NCI-H2107 (cell line): ENCODE results near the gene CTDSP2.
"Not testable (repeated sequence)": the region's sequence is repeated elsewhere in the genome, so short reads cannot be mapped to it uniquely, and the experiment has no call there.

Experiments
- DNase-seq: peaks from one replicate; lab custom pipeline; 2025; lab: John Stamatoyannopoulos, UW

The CTDSP2 gene

DNA sequence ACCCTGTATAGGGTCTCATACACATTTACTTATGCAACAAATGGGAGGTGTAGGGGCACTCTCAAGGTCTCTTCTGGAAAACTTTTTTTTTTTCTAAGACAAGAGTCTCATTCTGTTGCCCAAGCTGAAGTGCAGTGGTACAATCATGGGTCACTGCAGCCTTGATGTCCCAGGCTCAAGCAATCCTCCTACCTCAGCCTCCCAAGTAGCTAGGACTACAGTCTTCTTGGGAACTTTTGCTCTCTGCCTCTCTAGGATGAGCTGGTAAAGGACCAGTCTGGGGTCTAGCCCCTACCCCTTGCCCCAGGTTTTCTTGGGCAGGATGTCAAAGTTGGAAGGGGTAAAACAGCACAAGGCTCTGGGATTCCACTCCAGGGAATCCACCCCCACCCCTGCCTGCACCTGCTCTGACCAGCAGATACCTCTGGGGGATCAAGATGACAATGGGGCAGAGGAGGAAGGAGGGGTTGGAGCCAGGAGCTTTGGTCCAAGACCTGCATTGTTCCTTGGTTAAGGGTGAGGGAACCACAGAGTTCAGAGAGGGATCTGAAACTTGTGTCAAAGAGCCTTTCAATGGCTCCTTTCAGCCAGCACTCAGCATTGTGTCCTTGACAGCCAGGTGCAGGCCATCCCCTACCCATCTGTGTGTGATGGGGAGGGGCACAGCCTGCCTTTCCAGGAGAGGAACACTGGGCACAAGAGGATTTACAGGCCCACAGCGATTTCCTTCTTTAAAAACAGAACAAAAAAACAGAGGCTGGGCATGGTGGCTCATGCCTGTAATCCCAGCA is 12.2 kb downstream of the CTDSP2 start:
- no peak for DNase-seq

DNA sequence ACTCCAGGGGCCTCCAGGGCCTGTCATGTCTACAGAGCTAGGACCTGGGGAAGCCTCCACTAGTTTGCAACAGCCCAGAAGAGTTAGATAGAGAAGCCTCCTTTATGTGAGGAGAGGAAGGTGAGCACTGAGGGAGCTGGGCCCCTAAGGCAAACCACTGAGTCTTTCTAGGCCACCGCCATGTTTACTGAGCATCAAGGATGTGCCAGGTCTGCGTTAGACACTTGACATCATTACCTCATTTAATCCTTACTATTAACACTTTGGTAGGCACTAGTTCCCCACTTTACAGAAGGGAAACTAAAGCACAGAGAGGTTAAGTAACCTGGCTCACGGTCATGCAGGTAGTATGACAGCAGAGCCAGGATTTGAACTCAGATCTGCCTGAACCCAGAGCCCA is 12.9 kb downstream of the CTDSP2 start:
- no peak for DNase-seq

GRCh38 chr12:57832966-57833365 is 13.6 kb downstream of the CTDSP2 start:
- DNase-seq, result no peak

DNA sequence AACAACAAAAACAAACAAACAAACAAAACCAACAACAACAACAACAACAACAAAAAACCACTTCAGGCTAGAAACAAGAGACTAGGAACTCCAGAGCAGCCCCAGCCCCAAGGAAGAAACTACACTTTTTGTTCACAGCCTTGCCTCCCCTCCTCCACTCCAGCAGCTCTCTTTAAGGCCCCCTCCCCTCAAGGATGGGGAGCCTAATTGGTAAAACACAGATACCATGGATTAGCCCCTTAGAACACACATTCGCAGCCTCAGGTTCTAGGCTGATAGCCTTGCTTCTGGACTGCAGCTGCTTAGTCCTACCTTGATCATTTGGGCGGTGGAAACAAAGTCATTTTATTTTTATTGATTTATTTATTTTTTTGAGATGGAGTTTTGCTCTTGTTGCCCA is 16.1 kb downstream of the CTDSP2 start:
- DNase-seq, result no peak

- no peak for DNase-seq
These were observed 17.3 kb downstream of the CTDSP2 start for GRCh38 chr12:57829025-57829777.

DNA sequence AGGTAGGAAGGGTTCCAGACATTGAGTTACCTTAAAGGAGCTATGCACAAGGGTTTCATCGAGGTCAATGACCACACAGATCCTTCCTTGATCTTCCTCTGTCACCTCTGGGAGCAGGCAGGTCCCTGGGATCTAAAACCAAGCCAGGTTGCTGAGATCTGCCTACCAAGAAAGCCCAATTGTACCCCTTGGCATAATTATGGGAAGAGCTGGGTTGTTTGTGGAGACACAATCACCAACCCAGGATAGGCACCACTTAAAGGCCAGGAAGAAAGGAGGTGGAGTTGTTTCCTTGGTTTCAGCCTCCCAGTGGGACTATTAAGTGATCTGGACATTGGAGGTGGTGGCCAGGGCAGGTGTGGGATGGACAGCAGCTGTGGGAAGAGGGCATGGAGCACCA is 19.6 kb downstream of the CTDSP2 start:
- DNase-seq, result no peak

DNA sequence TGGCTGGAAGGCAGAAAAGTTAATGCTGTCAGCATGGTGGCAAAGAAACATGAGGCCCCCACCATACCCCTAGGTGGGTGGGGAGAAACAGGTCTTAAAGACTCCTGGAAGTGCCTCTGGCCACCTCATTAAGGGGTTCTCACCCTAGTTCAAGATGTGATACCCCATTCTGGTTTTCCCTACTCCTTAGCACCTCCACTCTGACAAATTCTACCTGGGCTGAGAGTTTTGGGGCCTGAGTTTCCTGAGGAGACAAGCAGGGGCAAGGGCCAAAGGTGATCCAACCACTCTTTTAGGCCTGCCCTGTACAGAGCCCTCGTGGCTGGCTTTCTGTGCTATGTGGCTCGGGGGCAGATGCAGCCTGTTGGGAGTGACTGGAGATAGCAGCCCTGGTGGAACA is 20.1 kb downstream of the CTDSP2 start:
- DNase-seq, result no peak

- no peak for DNase-seq
These were observed 21.1 kb downstream of the CTDSP2 start for GRCh38 chr12:57825451-57825850.

DNA sequence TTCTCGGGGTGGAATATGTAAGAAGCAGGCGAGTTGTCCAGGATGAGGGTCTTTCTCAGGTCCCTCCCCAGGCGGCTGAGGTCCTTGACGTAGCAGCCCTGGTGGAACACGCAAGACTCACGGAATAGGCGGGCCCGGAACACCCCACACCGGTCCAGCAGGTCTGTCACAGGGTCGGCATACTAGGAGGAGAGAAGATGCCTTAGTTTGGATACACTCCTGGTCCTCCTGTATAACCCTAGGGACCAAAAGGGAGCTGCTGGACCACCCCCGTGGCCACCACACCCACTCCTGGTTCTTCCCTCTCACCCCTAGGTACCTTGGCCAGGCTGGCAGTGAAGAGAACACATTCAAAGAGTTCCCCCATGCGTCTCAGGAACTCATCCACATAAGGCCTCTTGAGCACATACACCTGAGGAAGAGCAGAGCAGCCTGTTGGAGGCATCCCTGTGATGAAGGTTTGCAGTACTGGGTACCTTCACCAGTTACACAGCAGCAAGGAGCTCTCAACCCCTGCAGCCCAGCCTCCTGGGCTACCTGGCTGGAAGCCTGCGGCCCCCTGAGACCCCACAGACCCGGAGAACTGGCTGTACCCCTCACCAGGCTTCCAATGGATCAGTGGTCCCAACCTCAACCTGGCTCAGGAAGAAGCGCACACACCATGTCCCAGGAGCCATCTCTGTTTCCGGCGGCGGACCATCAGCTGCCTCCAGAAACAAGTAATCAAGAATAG is 22.5 kb downstream of the CTDSP2 start:
- DNase-seq, result no peak

DNA sequence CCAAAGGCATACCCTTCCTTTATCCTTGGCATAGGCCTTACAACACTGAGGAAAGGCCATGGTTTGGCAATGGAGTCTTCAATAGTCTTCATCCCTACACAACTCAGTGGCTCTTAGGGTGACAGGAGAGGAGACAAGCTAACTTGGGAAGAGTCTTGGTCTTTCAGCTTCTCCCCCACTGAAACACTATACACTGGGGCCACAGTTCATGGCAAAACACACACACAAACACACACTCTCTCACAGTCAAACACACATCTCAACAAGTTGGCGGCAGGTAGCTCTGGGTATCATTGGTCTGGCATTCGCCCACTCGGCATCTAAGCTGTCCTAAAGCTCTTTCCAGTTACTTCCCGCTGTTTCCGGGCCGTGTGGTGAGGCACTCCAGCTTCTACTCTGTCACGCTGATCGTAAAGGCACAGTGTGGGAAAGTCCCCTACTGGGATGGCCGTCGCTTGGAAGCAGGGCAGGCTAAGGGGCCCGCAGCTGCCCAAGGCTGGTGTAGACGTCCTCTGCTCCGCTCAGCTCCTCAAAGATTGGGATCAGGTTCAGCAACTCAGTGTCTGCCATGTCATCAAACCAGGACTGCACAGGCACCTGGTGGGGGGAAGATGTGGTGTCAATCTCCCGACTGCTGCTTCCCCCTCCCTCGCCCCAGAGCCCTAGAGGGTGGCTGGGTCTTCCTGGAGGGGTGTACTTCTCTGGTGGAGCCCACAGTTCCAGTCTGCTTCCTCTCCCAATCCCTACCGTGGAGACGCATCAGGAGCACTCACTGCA is 23.2 kb downstream of the CTDSP2 start:
- DNase-seq, result no peak

DNA sequence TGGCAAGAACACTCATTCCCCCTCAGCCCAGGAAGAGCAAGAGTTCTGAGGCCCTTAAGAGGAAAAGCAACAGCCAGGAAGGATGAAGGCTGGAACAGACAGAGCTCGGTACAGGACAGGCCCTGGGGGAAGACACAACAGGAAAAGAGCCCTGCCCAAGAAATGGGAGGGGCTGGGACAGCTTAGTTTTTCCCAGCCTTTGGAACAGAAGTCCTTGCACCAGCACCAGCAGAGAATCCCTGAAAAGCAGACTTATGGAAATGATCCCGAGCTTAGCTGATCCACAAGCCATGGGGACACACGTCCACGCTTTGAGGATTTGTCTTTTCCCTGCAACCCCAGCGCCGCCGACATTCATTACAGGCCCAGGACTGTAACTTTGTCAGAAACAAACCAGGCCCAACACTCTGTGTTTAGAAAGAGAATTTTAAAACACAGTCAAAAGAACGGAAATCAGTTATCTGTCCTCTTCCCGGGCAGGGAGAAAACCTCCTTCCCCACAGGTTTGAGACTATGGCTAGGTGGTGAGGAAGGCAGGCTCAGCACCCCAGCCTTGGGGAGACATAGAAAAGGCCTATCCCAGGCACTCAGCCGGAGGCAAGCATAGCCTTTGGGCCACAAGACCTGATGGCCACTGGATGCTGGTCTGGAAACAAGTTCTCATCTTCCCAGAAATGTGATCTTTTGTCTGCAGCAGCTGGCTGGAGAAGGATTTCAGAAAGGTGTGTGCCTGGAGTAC is 24.0 kb downstream of the CTDSP2 start:
- no peak for DNase-seq

GRCh38 chr12:57821474-57822214 is 24.9 kb downstream of the CTDSP2 start:
- no peak for DNase-seq

DNA sequence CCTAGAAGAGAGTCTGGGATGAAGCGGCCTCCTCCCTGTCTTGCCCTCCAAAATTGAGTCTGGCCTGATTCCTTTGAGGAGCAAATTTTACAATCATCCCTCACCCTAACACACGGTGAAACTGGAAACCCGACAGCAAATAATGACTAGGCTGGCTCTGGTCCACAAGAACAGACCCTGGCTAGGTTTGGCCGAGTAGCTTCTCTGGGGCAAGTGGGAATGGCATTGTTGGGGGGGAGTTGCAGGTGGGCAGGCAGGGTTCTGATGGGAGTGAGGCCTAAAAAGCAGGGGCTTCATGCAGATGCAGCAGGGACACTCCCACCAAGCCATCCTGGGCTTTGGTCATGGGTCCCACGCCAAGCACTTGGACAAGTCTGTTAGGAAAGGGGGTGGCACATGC is 25.5 kb downstream of the CTDSP2 start:
- not testable (repeated sequence) for DNase-seq

DNA sequence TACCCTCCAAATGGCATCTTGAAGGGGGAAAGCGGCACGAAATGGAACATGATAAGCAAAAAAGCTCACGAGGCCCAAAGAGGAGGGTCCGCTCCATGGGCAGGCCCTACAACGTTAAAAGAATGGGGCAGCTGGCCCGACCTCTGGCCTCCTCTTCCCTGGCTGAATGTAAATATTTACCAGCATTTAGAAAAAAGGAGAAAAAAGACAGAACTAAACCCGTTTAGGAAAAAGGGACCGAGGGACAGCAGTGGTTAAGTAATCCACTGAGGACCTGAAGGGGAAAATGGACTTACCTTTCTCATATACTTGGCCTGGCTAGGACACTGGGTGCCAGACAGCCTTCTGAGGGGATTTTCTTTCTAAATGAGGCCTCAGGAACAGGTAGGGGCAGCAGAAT is 26.4 kb downstream of the CTDSP2 start:
- DNase-seq, result not testable (repeated sequence)

- DNase-seq, result not testable (repeated sequence)
These were observed 28.6 kb downstream of the CTDSP2 start for GRCh38 chr12:57817990-57818331.

GRCh38 chr12:57817261-57817989 is 29.1 kb downstream of the CTDSP2 start:
- no peak for DNase-seq

DNA sequence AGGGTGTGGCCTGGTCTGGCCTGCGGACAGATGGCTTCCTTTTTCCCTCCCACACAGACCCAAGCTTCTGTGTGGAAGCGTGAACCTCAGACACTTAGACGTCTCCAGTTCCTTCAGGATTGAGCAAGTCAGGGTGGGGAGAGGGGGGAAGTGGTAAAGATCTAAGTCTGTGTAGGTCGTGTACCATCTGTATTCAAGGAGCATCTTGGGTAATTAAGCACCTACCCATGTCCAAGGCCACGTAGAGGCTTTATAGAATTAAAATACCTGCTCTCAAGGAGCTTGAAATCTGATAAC is 29.7 kb downstream of the CTDSP2 start:
- no peak for DNase-seq

- DNase-seq, result no peak
These were observed 30.3 kb downstream of the CTDSP2 start for GRCh38 chr12:57816001-57816854.
